AG08396 (cell line): ENCODE data around the gene ZNF19.
A peak's percentile ranks its signal among the peaks of the same experiment; 100 is the strongest.

Experiments used
- DNase-seq: peaks from one replicate; pipeline ENCODE4 v3.0.0; 2012; ENCODE audit warnings: low spot score, mixed read lengths

Gene ZNF19

GRCh38 chr16:71441348-71442050 is 47.6 kb downstream of the ZNF19 start:
- DNase-seq = no peak

DNA sequence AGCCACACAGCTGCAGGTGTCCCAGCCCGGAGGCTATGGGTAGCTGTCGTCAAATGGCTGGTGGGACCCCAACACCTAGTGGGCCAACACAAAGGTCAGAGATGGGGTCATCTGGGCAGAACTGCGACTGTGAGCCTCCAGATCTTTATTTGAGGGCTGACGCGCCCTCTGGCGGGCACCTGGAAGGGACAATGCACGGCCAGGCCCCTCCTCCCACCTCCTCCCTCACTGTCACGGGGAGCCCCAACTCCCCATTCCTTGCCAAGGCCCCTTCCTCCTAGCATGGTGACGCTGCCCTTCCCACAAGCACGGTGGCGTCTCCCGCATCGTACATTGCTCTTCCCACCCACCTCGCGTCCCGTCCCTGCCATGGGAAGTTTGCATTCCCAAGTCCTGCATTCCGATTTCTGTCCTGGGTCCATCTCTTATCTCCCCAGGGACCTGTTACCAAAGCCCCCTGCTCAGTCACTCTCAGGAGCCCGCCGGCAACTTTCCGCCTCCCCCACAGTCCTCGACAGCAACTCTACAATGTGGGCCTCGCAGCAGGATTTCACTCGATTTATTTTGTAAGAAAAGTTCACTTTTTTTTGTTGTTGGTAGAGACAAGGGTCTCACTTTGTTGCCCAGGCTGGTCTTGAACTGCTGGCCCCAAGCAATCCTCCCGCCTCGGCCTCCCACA is 48.3 kb downstream of the ZNF19 start:
- DNase-seq = no peak

DNA sequence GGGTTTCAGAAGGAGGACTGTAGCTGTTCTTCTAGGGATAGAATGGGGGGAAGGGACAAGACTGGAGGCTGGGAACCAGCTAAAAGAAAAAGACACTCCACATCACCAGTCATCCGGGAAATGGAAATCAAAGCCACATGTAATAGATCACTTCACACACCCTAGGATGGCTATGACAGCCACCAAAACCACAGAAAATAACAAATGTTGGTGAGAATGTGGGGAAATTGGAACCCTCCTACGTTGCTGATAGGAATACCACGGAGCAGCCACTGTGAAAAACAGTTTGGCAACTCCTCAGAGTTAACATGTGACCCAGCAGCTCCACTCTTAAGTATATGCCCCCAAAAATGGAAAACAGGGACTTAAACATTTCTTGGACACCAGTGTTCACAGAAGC is 49.6 kb downstream of the ZNF19 start:
- DNase-seq = no peak

DNA sequence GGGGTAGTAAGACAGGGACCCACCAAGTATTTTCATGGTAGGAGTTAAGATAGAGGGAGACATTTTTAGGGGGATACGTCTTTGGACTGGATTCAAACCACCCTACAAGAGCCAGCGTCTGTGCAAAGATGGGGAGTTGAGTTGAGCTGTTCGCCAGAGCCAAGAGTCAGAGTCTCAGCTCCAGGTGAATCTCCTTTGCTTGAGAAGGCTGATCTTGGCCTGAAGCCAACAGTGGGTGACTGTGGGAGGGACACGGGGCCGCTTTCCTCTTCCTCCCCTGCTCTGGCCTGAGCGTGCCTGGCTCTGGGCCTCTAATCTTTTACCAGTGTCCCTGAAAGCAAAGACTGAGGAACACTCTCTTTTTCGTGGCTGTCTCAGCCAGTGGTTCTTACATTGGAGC is 52.7 kb downstream of the ZNF19 start:
- DNase-seq = no peak

- no peak for DNase-seq
These were observed 56.2 kb downstream of the ZNF19 start for GRCh38 chr16:71432906-71433305.

- no peak for DNase-seq
These were observed 57.1 kb downstream of the ZNF19 start for GRCh38 chr16:71431991-71432390.

GRCh38 chr16:71431176-71431575 is 57.9 kb downstream of the ZNF19 start:
- no peak for DNase-seq

DNA sequence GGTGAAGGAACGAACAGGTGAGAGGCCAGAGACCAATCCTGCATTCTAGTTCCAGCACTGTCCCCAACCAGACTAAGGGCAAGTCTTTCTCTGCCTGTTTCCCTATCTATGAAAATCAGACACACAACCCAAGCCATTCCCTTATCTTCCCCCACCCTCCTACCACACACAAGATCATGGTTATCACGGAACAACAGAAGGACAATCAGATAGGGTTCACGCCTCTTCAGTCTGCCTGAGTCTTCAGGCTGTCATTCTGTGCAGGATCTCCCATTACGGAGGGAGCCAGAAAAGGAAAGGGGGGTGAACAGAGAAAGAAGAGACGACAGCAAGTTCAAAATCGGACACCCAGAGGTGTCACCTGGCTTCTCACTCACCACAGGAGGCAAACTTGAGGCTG is 58.4 kb downstream of the ZNF19 start:
- no peak for DNase-seq

- no peak for DNase-seq
These were observed 59.5 kb downstream of the ZNF19 start for GRCh38 chr16:71429581-71429980.

DNA sequence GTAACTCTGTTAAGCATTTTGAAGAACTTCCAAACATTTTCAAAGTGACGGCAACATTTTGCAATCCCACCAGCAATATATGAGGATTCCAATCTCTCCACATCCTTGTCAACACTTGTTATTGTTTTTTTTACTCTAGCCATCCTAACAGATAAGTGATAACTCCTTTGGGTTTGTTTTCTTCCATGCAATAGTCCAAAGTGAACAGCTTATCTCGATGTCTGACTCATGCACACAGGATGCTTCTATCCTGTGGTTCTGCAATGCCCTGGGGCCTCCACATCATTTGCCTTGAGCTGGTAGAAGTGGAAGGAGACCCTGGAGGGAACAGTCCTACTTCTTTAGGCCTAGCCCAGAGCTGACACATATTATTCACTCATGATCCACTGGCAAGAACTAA is 60.2 kb downstream of the ZNF19 start:
- no peak for DNase-seq

DNA sequence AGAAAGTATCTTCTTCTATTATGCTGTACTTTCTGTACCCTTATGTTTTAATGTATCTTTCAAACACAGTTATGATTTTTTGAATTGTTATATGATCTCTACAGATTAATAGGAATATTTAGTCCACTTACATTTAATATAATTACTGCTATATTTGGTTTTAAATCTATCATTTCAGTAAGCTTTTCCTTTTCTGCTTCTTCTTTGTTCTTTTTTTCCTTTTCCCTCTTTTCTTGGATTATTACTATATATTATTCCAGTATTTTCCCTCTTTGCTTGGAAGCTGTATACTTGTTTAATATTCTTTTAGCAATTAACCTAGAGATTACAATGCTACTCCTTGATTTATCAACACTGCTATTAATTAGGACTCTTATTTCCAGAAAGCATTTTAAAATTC is 60.7 kb downstream of the ZNF19 start:
- no peak for DNase-seq

GRCh38 chr16:71426880-71427615 is 62.1 kb downstream of the ZNF19 start:
- no peak for DNase-seq

DNA sequence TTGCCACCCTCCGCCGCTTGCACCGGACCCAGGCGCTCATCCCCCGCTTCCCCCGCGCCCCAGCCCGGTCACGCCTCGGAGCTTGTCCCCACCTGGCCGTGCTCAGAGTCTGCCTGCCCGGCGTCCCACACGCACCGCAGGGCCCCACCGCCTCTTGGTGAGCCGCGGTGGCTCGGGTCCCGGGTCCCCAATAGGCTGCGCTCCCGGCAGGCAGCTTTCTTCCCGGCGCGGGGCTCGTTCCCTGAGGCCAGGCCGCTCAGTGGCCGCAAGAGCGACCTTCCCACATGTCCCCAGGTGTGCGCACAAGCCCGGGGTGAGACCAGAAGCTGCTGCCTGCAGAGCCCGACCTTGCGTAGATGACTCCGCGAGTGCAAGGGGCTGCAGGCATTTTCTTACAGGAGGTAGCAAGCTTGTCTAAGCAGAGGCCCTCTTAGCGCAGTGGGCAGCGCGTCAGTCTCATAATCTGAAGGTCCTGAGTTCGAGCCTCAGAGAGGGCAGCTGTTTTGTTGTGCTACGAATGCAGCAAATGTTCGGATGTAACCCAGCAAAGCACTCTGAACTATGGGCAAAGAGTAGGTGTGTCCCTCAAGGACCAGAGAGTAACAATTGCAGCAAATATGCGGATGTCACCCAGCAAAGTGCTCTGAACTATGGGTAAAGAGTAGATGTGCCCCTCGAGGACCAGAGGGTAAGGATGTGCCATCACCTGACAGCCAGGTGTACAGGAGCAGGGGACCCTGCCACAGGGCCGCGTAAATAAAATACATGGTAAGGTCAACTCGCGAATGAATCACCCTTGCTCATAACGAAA is 62.9 kb downstream of the ZNF19 start:
- DNase-seq = peak; percentile 81

DNA sequence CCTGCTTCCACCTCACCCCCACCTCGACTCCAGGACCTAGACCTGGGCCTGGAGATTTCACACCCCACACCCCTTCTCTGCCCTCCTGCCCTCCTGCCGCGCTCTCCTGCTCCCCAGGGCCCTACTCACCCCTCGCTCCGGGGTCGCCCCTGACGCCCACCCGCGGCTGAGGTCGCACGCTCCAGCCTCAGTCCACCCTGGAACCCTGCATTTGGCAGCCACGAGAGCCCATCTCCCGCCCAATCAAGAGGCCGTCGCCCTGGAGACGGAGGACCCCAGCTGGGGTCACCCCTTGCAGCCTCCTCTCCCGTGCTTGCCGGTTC is 63.4 kb downstream of the ZNF19 start:
- no peak for DNase-seq

- no peak for DNase-seq
These were observed 64.5 kb downstream of the ZNF19 start for GRCh38 chr16:71424626-71425025.

DNA sequence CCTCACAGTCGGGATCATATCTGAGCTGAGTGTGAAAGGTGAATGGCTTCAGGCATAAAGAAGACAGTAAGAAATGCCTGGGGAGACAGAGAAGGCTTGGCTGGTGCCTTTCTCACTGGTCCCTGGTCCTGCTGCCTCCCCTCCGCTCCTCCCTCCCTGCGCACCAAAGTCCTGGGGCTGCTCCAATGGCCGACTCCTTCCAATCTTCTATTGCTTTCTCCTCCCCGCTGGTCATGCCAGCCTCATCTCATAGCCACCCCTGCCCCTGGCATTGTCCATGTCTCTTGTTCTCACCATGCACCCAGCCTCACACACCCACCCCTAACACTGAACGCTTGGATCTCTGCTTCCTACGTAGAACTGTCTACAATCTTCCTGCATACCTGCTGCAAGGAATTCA is 65.3 kb downstream of the ZNF19 start:
- no peak for DNase-seq
